CD4-positive, alpha-beta T cell (primary cell): Measurements from ENCODE around the gene RARB. TPM values are rescaled to one million over a fixed set of nuclear protein-coding genes. Genes with fewer than 3 reads are reported as not detected.

Experiments used
- ATAC-seq: fragments of 200-7000 bp; cut with Tn5 transposase; one replicate; pipeline ENCODE4 v1.10.0; 2022; ENCODE audit warnings: mild to moderate bottlenecking; ENCODE audit not compliant: poor library complexity
- CTCF ChIA-PET: fragments of 350-600 bp; sonication (Branson Sonifier 250); formaldehyde crosslinking; loops from one replicate; lab custom pipeline; 2021; ENCODE audit warnings: antibody characterized with exemption, inconsistent platforms; lab: Charles Lee
- POLR2A ChIA-PET: fragments of 350-600 bp; sonication (Branson Sonifier 250); formaldehyde crosslinking; loops from one replicate; lab custom pipeline; 2021; ENCODE audit warnings: antibody characterized with exemption, inconsistent platforms; lab: Charles Lee
- DNase-seq, 14 experiments: peaks; one replicate each; pipeline ENCODE4 v3.0.0-alpha.2; 2013 to 2020; ENCODE audit warnings: mixed read lengths in 2 of 14
- H3K27ac ChIP-seq, 2 donors: one replicate each; pipeline versions ENCODE4 v1.5.1 to v1.7.0; 2013; ENCODE audit warnings: low read length in 2 of 2, low read depth in 1 of 2, mild to moderate bottlenecking in 1 of 2
- H3K27me3 ChIP-seq, 2 experiments: 1 replicate in 1 of 2; 2 replicates in 1 of 2; pipeline versions ENCODE4 v1.6.1 to v1.7.0; 2013; ENCODE audit warnings: low read length in 2 of 2, control low read depth in 1 of 2, mild to moderate bottlenecking in 1 of 2, moderate library complexity in 1 of 2; ENCODE audit not compliant: insufficient read depth in 2 of 2, control insufficient read depth in 1 of 2
- H3K36me3 ChIP-seq: one replicate; pipeline ENCODE4 v1.6.1; 2013; ENCODE audit warnings: low read length, control low read depth; ENCODE audit not compliant: insufficient read depth
- H3K4me1 ChIP-seq: one replicate; pipeline ENCODE4 v1.6.1; 2013; ENCODE audit warnings: low read length, control low read depth; ENCODE audit not compliant: insufficient read depth
- H3K4me3 ChIP-seq: one replicate; pipeline ENCODE4 v1.5.1; 2013; ENCODE audit warnings: mild to moderate bottlenecking, low read length, moderate library complexity
- H3K9me3 ChIP-seq, 2 experiments: 1 replicate in 1 of 2; 2 replicates in 1 of 2; pipeline versions ENCODE4 v1.6.1 to v1.7.0; 2013; ENCODE audit warnings: low read length in 2 of 2, mild to moderate bottlenecking in 2 of 2, control low read depth in 1 of 2, moderate library complexity in 1 of 2; ENCODE audit not compliant: control insufficient read depth in 1 of 2, insufficient read depth in 1 of 2
- H3K27ac Mint-ChIP-seq: one replicate; pipeline ENCODE4 v1.8.0; 2020; ENCODE audit warnings: mixed read lengths
- H3K27me3 Mint-ChIP-seq: one replicate; pipeline ENCODE4 v1.8.0; 2021; ENCODE audit warnings: mixed read lengths
- H3K36me3 Mint-ChIP-seq: one replicate; pipeline ENCODE4 v1.8.0; 2021; ENCODE audit warnings: low read depth, mixed read lengths
- H3K4me1 Mint-ChIP-seq: one replicate; pipeline ENCODE4 v1.8.0; 2021; ENCODE audit warnings: low read depth, mixed read lengths
- H3K4me3 Mint-ChIP-seq: one replicate; pipeline ENCODE4 v1.8.0; 2020; ENCODE audit warnings: mild to moderate bottlenecking, mixed read lengths
- H3K9me3 Mint-ChIP-seq: one replicate; pipeline ENCODE4 v1.8.0; 2020; ENCODE audit warnings: mixed read lengths
- CTCF ChIP-seq: fragments of 200-600 bp; IDR thresholded peaks from one replicate; pipeline ENCODE4 v1.8.0; 2022; ENCODE audit warnings: antibody characterized with exemption, mild to moderate bottlenecking
- intact Hi-C, 2 experiments: fragments of 100-400 bp; cut with DNase I in 1 of 2; cut with micrococcal nuclease in 1 of 2; formaldehyde crosslinking; loops; one replicate each; pipeline versions ENCODE4 v1.15.1 to v1.9.0; 2023 to 2025; cut with DNase I, micrococcal nuclease
- total RNA-seq, 174 experiments: library from RNA in 2 of 174; stranded (reverse) in 2 of 174; gene quantifications; one replicate each; pipeline ENCODE4 v1.2.3 and lab custom pipeline; 2021 to 2026

RARB gene
- total RNA-seq, 2 experiments from 2014 or later: not detected

GRCh38 chr3:25438791-25439555 lies 10.9 kb downstream of the RARB start:
- Mint-ChIP-seq H3K27ac (no peak overlapping the region), H3K4me3 (no peak overlapping the region), H3K9me3 (no peaks in the 10 kb centered on the region), H3K27me3 (peaks cover 3% of the 10 kb centered on the region), H3K36me3 (no peaks in the 10 kb centered on the region), H3K4me1 (no peaks in the 10 kb centered on the region)
- H3K4me1 ChIP-seq: no peaks in the 10 kb centered on the region
- ChIA-PET CTCF (no interaction called here), POLR2A (no interaction called here)
- no peak overlapping the region for H3K27ac ChIP-seq
- no peaks in the 10 kb centered on the region for H3K36me3 ChIP-seq
- ATAC-seq (no peak), DNase-seq (no peak)
- H3K4me3 ChIP-seq: no peak overlapping the region
- intact Hi-C loops: no loop called here
- no peaks in the 10 kb centered on the region for H3K9me3 ChIP-seq
- no peak for TF ChIP-seq CTCF
- peaks cover 0 to 2% of the 10 kb centered on the region in 2 experiments for H3K27me3 ChIP-seq

GRCh38 chr3:25441234-25441856 lies 13.3 kb downstream of the RARB start:
- Mint-ChIP-seq H3K36me3 (no peaks in the 10 kb centered on the region), H3K9me3 (no peaks in the 10 kb centered on the region), H3K27me3 (peaks cover 3% of the 10 kb centered on the region), H3K27ac (no peak overlapping the region), H3K4me3 (no peak overlapping the region), H3K4me1 (no peaks in the 10 kb centered on the region)
- Histone ChIP-seq H3K36me3 (no peaks in the 10 kb centered on the region), H3K9me3 (no peaks in the 10 kb centered on the region), H3K27ac (no peak overlapping the region), H3K27me3 (peaks cover 0 to 2% of the 10 kb centered on the region in 2 experiments), H3K4me1 (no peaks in the 10 kb centered on the region), H3K4me3 (no peak overlapping the region)
- CTCF ChIA-PET: no interaction called here
- DNase-seq: peak in 4 of 14 experiments; percentile 3 to 22 (median 16)
- ATAC-seq: no peak
- TF ChIP-seq CTCF: peak; percentile 53
- intact Hi-C loops: no loop called here
- POLR2A ChIA-PET: no interaction called here

- H3K27ac Mint-ChIP-seq: no peak overlapping the region
- H3K4me3 Mint-ChIP-seq: no peak overlapping the region
- Histone ChIP-seq H3K4me1 (no peaks in the 10 kb centered on the region), H3K27me3 (peaks cover 0 to 2% of the 10 kb centered on the region in 2 experiments), H3K36me3 (no peaks in the 10 kb centered on the region), H3K9me3 (no peaks in the 10 kb centered on the region), H3K4me3 (no peak overlapping the region), H3K27ac (no peak overlapping the region)
- ChIA-PET POLR2A (no interaction called here), CTCF (interaction anchor here (1.8 kb wide), 1 partner anchor 9 kb away, joined by 3 read pairs; no protein-coding TSS in a partner anchor)
- TF ChIP-seq CTCF: no peak
- H3K9me3 Mint-ChIP-seq: no peaks in the 10 kb centered on the region
- no peak for ATAC-seq
- no peaks in the 10 kb centered on the region for H3K36me3 Mint-ChIP-seq
- no peaks in the 10 kb centered on the region for H3K4me1 Mint-ChIP-seq
- peaks cover 3% of the 10 kb centered on the region for H3K27me3 Mint-ChIP-seq
- DNase-seq: no peak
- intact Hi-C loops: no loop called here
Measured at GRCh38 chr3:25442486-25442885, 14.4 kb downstream of the RARB start.
